Gastroesophageal sphincter (tissue), 3 donors: ENCODE data around the gene TRAT1.

Experiments
- EP300 ChIP-seq: sonication (generic); formaldehyde crosslinking; IDR thresholded peaks from one replicate; pipeline ENCODE4 v1.6.1; 2017; ENCODE audit warnings: antibody characterized with exemption, mild to moderate bottlenecking
- POLR2A ChIP-seq, 2 donors: fragments of 450-650 bp; IDR thresholded peaks; one replicate each; pipeline ENCODE4 v1.6.1; 2017; ENCODE audit warnings: antibody characterized with exemption in 2 of 2, mild to moderate bottlenecking in 2 of 2, moderate library complexity in 1 of 2
- TF ChIP-seq, protein P1 (sequence below), 4 experiments: fragments of 200-600 bp in 2 of 4; fragments of 450-650 bp in 2 of 4; sonication (generic) in 1 of 4; IDR thresholded peaks; one replicate each; pipeline ENCODE4 v1.5.1; 2017 to 2019; ENCODE audit warnings: antibody characterized with exemption in 4 of 4, mild to moderate bottlenecking in 2 of 4, moderate library complexity in 2 of 4

DNA sequence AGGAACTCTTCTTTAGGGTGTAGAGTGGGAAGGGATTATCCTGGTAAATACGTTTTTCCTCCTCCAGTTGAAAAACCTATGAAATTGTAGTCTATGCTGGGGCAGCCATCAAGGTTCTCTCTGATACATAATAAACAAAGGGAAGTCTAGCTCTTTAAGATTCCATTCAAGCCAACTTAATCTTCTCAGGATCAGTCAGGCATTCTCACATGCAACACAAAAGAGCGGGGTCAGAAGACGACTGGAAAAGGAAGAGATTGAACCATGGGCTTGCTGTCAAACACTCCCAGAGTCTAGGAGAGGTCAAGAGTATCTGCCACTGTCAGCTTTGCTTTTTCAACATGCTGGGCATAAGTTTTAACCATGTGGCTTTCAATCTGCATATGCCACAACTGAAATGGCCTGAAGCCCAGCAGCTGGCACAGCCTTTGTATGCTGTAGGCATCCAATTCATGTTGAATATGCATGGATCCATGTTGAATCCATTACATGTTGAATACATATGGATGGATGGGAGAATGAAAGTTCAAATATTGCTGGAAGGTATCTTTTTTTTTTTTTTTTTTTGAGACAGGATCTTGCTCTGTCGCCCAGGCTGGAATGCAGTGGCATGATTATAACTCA lies 8.5 kb downstream of the TRAT1 start:
- TF ChIP-seq, protein P1, sequence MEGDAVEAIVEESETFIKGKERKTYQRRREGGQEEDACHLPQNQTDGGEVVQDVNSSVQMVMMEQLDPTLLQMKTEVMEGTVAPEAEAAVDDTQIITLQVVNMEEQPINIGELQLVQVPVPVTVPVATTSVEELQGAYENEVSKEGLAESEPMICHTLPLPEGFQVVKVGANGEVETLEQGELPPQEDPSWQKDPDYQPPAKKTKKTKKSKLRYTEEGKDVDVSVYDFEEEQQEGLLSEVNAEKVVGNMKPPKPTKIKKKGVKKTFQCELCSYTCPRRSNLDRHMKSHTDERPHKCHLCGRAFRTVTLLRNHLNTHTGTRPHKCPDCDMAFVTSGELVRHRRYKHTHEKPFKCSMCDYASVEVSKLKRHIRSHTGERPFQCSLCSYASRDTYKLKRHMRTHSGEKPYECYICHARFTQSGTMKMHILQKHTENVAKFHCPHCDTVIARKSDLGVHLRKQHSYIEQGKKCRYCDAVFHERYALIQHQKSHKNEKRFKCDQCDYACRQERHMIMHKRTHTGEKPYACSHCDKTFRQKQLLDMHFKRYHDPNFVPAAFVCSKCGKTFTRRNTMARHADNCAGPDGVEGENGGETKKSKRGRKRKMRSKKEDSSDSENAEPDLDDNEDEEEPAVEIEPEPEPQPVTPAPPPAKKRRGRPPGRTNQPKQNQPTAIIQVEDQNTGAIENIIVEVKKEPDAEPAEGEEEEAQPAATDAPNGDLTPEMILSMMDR (IDR thresholded peaks at IDR 0.05): no peak
- TF ChIP-seq EP300: no peak
- no peak for TF ChIP-seq POLR2A (IDR thresholded peaks at IDR 0.05)
